ENCODE results near the gene RREB1. TPM values are rescaled to one million over a fixed set of nuclear protein-coding genes. Genes with fewer than 3 reads are reported as not detected.

Gene RREB1
- polyA plus RNA-seq, 1 donor (not counting 4 experiments of a cell fraction or from before 2014, with no cell fraction given), result 6.1 TPM

- no peak for FAIRE-seq
- H3K9me1 ChIP-seq (ENCODE audit: control insufficient read depth, extremely low read depth, insufficient read depth, low read length), result peaks cover 4% of the 10 kb centered on the region
- no peaks in the 10 kb centered on the region for H3K36me3 ChIP-seq (ENCODE audit: control insufficient read depth in 2 of 2, extremely low read depth in 1 of 2, insufficient read depth in 2 of 2, low read length in 2 of 2)
- peaks cover 71% of the 10 kb centered on the region for H3K4me1 ChIP-seq (ENCODE audit: control insufficient read depth, extremely low read depth, insufficient read depth, low read length)
- no peak overlapping the region for H3K27ac ChIP-seq (ENCODE audit: control insufficient read depth, insufficient read depth, low read length)
- H3K9me3 ChIP-seq (ENCODE audit: control insufficient read depth, low read depth, low read length), result no peaks in the 10 kb centered on the region
- no peak overlapping the region for H3K4me2 ChIP-seq (ENCODE audit: control insufficient read depth, extremely low read depth, insufficient read depth, low read depth, low read length)
- no peak overlapping the region for H2AFZ ChIP-seq (ENCODE audit: control insufficient read depth, low read length)
- TF ChIP-seq EZH2 (IDR thresholded peaks at IDR 0.05; ENCODE audit: low read length), result no peak
- TF ChIP-seq CTCF (optimal IDR thresholded peaks at IDR 0.05 in 1 of 3, IDR thresholded peaks at IDR 0.05 in 1 of 3, conservative IDR thresholded peaks at IDR 0.05 in 1 of 3; ENCODE audit: extremely low read depth in 1 of 3, insufficient read depth in 2 of 3, low read length in 3 of 3), result no peak
- H3K27me3 ChIP-seq (ENCODE audit: control insufficient read depth, extremely low read depth, insufficient read depth, low read length), result no peaks in the 10 kb centered on the region
- dilution Hi-C loops (cut with MboI; ENCODE audit: extremely low pct_ligation_motif_present, low sequenced_read_pairs), result no loop called here
- no peak overlapping the region for H3K4me3 ChIP-seq (ENCODE audit: control insufficient read depth in 2 of 3, extremely low read depth in 1 of 3, insufficient read depth in 2 of 3, low read depth in 1 of 3, low read length in 3 of 3)
- no peak for DNase-seq (ENCODE audit: low read depth, low spot score)
- H3K79me2 ChIP-seq (ENCODE audit: control insufficient read depth, insufficient read depth, low read length), result peaks cover 97% of the 10 kb centered on the region
- peaks cover 4% of the 10 kb centered on the region for H4K20me1 ChIP-seq (ENCODE audit: control insufficient read depth, extremely low read depth, insufficient read depth, low read length)
- no peak overlapping the region for H3K9ac ChIP-seq (ENCODE audit: control insufficient read depth, extremely low read depth, insufficient read depth, low read length)
Measured at GRCh38 chr6:7142228-7142801, 34.6 kb downstream of the RREB1 start.

- no peaks in the 10 kb centered on the region for H3K9me3 ChIP-seq (ENCODE audit: control insufficient read depth, low read depth, low read length)
- peaks cover 4% of the 10 kb centered on the region for H4K20me1 ChIP-seq (ENCODE audit: control insufficient read depth, extremely low read depth, insufficient read depth, low read length)
- TF ChIP-seq CTCF (optimal IDR thresholded peaks at IDR 0.05 in 1 of 3, IDR thresholded peaks at IDR 0.05 in 1 of 3, conservative IDR thresholded peaks at IDR 0.05 in 1 of 3; ENCODE audit: extremely low read depth in 1 of 3, insufficient read depth in 2 of 3, low read length in 3 of 3), result no peak
- no peak for TF ChIP-seq EZH2 (IDR thresholded peaks at IDR 0.05; ENCODE audit: low read length)
- no peak for FAIRE-seq
- H3K9me1 ChIP-seq (ENCODE audit: control insufficient read depth, extremely low read depth, insufficient read depth, low read length), result peaks cover 4% of the 10 kb centered on the region
- no peak overlapping the region for H2AFZ ChIP-seq (ENCODE audit: control insufficient read depth, low read length)
- peak overlapping the region; percentile 26 for H3K4me2 ChIP-seq (ENCODE audit: control insufficient read depth, extremely low read depth, insufficient read depth, low read depth, low read length)
- DNase-seq (ENCODE audit: low read depth, low spot score), result no peak
- no peaks in the 10 kb centered on the region for H3K27me3 ChIP-seq (ENCODE audit: control insufficient read depth, extremely low read depth, insufficient read depth, low read length)
- no peaks in the 10 kb centered on the region for H3K36me3 ChIP-seq (ENCODE audit: control insufficient read depth in 2 of 2, extremely low read depth in 1 of 2, insufficient read depth in 2 of 2, low read length in 2 of 2)
- H3K9ac ChIP-seq (ENCODE audit: control insufficient read depth, extremely low read depth, insufficient read depth, low read length), result no peak overlapping the region
- peaks cover 70% of the 10 kb centered on the region for H3K4me1 ChIP-seq (ENCODE audit: control insufficient read depth, extremely low read depth, insufficient read depth, low read length)
- H3K79me2 ChIP-seq (ENCODE audit: control insufficient read depth, insufficient read depth, low read length), result peaks cover 97% of the 10 kb centered on the region
- no peak overlapping the region for H3K4me3 ChIP-seq (ENCODE audit: control insufficient read depth in 2 of 3, extremely low read depth in 1 of 3, insufficient read depth in 2 of 3, low read depth in 1 of 3, low read length in 3 of 3)
- H3K27ac ChIP-seq (ENCODE audit: control insufficient read depth, insufficient read depth, low read length), result no peak overlapping the region
- dilution Hi-C loops (cut with MboI; ENCODE audit: extremely low pct_ligation_motif_present, low sequenced_read_pairs), result no loop called here
Measured at GRCh38 chr6:7142918-7143475, 35.2 kb downstream of the RREB1 start.

Measured in keratinocyte (primary cell).